Measurements from ENCODE around the gene ANKRD20A1. TPM values are rescaled to one million over a fixed set of nuclear protein-coding genes. Genes with fewer than 3 reads are reported as not detected.
A peak's percentile ranks its signal among the peaks of the same experiment; 100 is the strongest.
"Not testable (repeated sequence)": the region's sequence is repeated elsewhere in the genome, so short reads cannot be mapped to it uniquely, and the experiment has no call there.

ANKRD20A1 gene
- 1 to 10 TPM in 1 of 2 donors, under 1 TPM in 1; 0.80 to 4.4 TPM for total RNA-seq
- polyA plus RNA-seq: 1 to 10 TPM in 1 of 2 donors, under 1 TPM in 1; 0.18 to 1.1 TPM
- long read RNA-seq, donor 1: 0 reads
- long read RNA-seq, donor 2: 0 reads
- long read RNA-seq, donor 3: 0 reads
- long read RNA-seq, donor 4: 0 reads
- long read RNA-seq, donor 5: 0 reads

DNA sequence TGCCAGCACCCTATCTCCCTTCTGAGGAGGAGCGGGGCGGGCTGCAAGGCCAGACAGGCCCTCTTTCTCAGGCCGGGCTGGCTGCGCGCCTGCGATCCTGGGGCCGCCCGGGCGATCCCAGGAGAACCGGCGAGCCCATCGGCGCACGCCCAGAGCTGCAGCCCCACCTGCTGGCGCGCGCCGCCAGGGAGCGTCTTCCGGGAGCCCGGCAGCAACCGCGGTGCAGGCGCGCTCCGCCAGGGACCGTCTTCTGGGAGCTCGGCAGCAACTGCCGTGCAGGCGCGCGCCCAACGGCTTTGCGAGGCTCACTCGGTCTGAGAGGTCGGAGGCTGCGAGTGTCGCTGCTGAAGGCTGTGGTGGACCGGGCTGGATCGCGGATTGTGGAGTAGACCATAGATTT, at the start of gene ANKRD20A1:
ANKRD20A1 (plus strand) TSS at position 61 of the 400 bp plus-strand sequence. CDS start 496 bp downstream, outside the sequence.
- peak in 1 of 3 donors; percentile 11 for DNase-seq
- WGBS, 2 donors: no CpG with 5 or more reads among the region's 41 CpGs
- H3K4me3 ChIP-seq: not testable (repeated sequence)

DNA sequence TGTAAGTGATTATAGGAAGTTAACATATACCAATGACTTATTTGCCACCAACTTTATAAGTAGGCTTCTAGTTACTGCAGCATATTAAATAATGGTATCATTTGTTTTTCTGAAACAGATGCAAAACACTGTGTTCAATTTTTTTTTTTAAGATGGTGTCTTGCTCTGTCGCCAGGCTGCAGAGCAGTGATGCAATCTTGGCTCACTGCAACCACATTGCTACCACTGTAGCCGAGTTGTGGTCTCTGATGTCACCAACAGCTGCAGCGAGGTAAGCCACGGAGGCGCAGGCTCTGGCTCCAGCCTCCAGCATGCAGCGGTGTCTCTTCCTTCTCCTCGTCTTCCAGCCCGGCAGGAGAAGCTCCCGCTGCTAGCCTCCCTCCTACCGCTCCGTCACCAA, 26.6 kb upstream of the ANKRD20A1 start:
- not testable (repeated sequence) for H3K9me3 ChIP-seq (ENCODE audit: control insufficient read depth in 4 of 4, insufficient read depth in 3 of 4, low read length in 3 of 4); DNase-seq; H3K4me3 ChIP-seq; ATAC-seq (ENCODE audit: insufficient read depth, low FRiP score); H3K27ac ChIP-seq (ENCODE audit: low read depth in 1 of 2, low read length in 1 of 2); H3K9ac ChIP-seq (ENCODE audit: insufficient read depth in 1 of 2, low read length in 2 of 2); H3K4me1 ChIP-seq (ENCODE audit: control insufficient read depth in 5 of 5, insufficient read depth in 5 of 5, low read length in 5 of 5); H3K36me3 ChIP-seq (ENCODE audit: control insufficient read depth in 4 of 4, insufficient read depth in 4 of 4, low read length in 4 of 4); H3K27me3 ChIP-seq (ENCODE audit: control insufficient read depth in 3 of 3, insufficient read depth in 3 of 3, low read length in 2 of 3)
- 32 to 65% methylated on average over 5 to 7 of the region's 11 CpGs for WGBS, 2 donors

More for the DNA sequence above, at the start of gene ANKRD20A1:
- H3K27ac ChIP-seq (ENCODE audit: low read depth in 1 of 2, low read length in 1 of 2); H3K36me3 ChIP-seq (ENCODE audit: control insufficient read depth in 4 of 4, insufficient read depth in 4 of 4, low read length in 4 of 4); H3K27me3 ChIP-seq (ENCODE audit: control insufficient read depth in 3 of 3, insufficient read depth in 3 of 3, low read length in 2 of 3); H3K4me1 ChIP-seq (ENCODE audit: control insufficient read depth in 5 of 5, insufficient read depth in 5 of 5, low read length in 5 of 5); H3K9ac ChIP-seq (ENCODE audit: insufficient read depth in 1 of 2, low read length in 2 of 2); H3K9me3 ChIP-seq (ENCODE audit: control insufficient read depth in 4 of 4, insufficient read depth in 3 of 4, low read length in 3 of 4): not testable (repeated sequence)
- ATAC-seq (ENCODE audit: insufficient read depth, low FRiP score): peak; percentile 62

Small RNA genes lying within 50 kb of the gene (small RNA-seq; reads per million reads assigned to genes)
- gene RNU6-368P (ENCODE audit: low replicate concordance): not detected

Measured in lung (tissue), 15 donors.